BJ (cell line): ENCODE data around the gene RBMS3. TPM values are rescaled to one million over a fixed set of nuclear protein-coding genes. Genes with fewer than 3 reads are reported as not detected.

ENCODE experiments used
- CTCF ChIA-PET: fragments of 350-600 bp; formaldehyde crosslinking; extraction: SDS; loops from one replicate; lab custom pipeline; 2021; ENCODE audit warnings: antibody characterized with exemption, inconsistent platforms; lab: Yijun Ruan, JAX
- POLR2A ChIA-PET: fragments of 300-600 bp; sonication (Branson Sonifier 250); formaldehyde crosslinking; extraction: SDS; loops from one replicate; lab custom pipeline; 2021; ENCODE audit warnings: antibody characterized with exemption; lab: Charles Lee
- DNase-seq: peaks from one replicate; pipeline ENCODE4 v3.0.0-alpha.2; 2011; ENCODE audit warnings: low read depth
- H3K27me3 ChIP-seq: 2 replicates; pipeline ENCODE4 v1.6.0; 2011; ENCODE audit warnings: low read length; ENCODE audit not compliant: control insufficient read depth, insufficient read depth
- H3K36me3 ChIP-seq: 2 replicates; pipeline ENCODE4 v1.5.1; 2011; ENCODE audit warnings: low read length; ENCODE audit not compliant: control insufficient read depth, insufficient read depth
- H3K4me3 ChIP-seq: 2 replicates; pipeline ENCODE4 v1.5.1; 2011; ENCODE audit warnings: low read depth, mild to moderate bottlenecking, control low read depth, low read length
- polyA plus RNA-seq: library from polyadenylated mRNA; depleted of rRNA; stranded (reverse); fragments of >200 nt; gene quantifications from 2 replicates; pipeline ENCODE4 v1.2.3, GENCODE V29; 2011
- TF ChIP-seq, protein P1 (sequence below): IDR thresholded peaks from 2 replicates; pipeline ENCODE4 v1.5.1; 2011; ENCODE audit warnings: low read depth, mild to moderate bottlenecking, control low read depth, inconsistent platforms, low read length, moderate library complexity; ENCODE audit not compliant: insufficient read depth

RBMS3 gene
- polyA plus RNA-seq, 1 experiment: 14.5 TPM

DNA sequence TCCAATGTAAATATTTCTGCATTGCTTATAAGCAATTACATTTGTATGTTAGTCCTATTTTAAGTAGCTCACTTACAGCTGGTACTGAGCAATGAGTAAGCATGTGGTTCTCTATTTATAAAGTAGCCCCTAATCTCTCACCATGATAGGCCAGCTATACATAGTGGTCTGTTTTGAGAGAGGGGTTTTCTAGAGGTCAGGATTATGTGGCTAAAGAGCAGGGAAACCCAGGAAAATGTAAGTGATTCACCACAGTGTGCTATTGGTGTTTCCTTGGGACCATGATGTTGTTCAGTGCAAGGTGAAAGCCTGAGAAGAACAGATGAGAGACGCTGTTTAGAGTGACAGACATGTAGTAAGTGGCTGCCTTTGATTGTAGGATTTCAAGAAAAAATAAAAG, 26.4 kb downstream of the RBMS3 start:
- TF ChIP-seq, protein P1, sequence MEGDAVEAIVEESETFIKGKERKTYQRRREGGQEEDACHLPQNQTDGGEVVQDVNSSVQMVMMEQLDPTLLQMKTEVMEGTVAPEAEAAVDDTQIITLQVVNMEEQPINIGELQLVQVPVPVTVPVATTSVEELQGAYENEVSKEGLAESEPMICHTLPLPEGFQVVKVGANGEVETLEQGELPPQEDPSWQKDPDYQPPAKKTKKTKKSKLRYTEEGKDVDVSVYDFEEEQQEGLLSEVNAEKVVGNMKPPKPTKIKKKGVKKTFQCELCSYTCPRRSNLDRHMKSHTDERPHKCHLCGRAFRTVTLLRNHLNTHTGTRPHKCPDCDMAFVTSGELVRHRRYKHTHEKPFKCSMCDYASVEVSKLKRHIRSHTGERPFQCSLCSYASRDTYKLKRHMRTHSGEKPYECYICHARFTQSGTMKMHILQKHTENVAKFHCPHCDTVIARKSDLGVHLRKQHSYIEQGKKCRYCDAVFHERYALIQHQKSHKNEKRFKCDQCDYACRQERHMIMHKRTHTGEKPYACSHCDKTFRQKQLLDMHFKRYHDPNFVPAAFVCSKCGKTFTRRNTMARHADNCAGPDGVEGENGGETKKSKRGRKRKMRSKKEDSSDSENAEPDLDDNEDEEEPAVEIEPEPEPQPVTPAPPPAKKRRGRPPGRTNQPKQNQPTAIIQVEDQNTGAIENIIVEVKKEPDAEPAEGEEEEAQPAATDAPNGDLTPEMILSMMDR: no peak
- ChIA-PET CTCF (interaction anchor here (0.9 kb wide), 1 partner anchor 20 kb away, joined by 3 read pairs; no protein-coding TSS in a partner anchor), POLR2A (no interaction called here)
- DNase-seq: no peak
- no peak overlapping the region for H3K4me3 ChIP-seq
- no peaks in the 10 kb centered on the region for H3K27me3 ChIP-seq
- H3K36me3 ChIP-seq: no peaks in the 10 kb centered on the region

DNA sequence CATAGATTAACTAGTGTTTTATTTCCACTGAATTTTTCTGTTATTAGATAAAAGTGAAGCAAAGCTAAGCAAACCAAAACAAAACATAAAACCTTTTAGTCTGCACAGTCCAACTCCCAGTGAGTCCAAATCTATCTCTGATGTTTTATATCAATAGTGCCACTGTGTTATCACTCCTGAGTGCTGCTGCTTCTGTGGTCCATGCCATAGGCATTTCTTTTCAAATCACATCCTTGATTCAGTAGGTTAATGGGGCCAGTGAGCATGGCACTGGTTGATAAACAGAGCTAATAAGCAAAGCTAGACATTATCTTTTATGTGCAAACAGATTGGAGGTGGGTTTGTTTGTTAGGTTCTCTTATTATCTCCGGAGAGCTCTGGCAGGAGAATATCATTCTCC, 30.0 kb downstream of the RBMS3 start:
- TF ChIP-seq, protein P1: no peak
- Histone ChIP-seq H3K4me3 (no peak overlapping the region), H3K36me3 (no peaks in the 10 kb centered on the region), H3K27me3 (no peaks in the 10 kb centered on the region)
- DNase-seq: no peak
- ChIA-PET CTCF (interaction anchor here (0.7 kb wide), 1 partner anchor 1652 kb away, joined by 3 read pairs; no protein-coding TSS in a partner anchor), POLR2A (no interaction called here)

DNA sequence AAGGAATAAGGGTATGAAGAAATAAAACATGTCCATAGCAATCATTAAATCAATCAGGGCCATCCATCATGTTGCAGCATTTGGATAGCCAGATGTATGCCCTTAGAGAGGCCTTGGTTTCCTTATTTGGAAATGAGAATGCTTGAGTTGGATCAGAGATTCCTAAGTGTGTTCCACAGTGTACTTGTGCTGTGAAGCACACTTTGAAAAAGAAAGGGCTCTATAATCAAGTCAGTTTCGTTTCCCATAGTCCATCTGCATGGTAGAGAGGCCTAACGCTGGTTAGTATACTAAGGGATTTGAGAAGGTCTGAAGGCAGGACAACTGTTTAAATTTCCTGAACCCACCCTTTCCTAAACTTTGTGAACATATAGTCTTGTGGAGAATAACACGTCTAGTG, 30.9 kb downstream of the RBMS3 start:
- CTCF ChIA-PET: no interaction called here
- no peaks in the 10 kb centered on the region for H3K36me3 ChIP-seq
- TF ChIP-seq, protein P1: no peak
- POLR2A ChIA-PET: no interaction called here
- H3K27me3 ChIP-seq: no peaks in the 10 kb centered on the region
- H3K4me3 ChIP-seq: no peak overlapping the region
- no peak for DNase-seq

DNA sequence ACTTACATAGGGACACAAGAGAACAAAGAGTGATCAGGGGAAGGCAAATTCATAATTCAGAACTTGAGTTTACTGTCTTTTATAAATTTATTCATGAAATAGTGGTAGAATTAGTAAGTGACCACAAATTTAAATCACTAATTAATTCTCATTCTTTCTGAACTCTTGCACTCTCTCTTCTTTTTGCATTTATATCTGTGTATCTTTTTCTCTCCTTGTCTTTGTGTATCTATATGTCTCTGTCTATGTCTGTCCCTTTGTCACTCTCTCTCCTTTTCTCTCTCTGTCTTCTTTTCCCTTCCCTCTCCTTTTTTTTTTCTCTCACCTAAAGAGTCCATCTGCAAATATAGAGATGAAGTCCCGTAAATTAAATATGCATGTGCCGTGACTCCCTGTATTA, 31.5 kb downstream of the RBMS3 start:
- no peak overlapping the region for H3K4me3 ChIP-seq
- DNase-seq: no peak
- no peaks in the 10 kb centered on the region for H3K27me3 ChIP-seq
- ChIA-PET CTCF (no interaction called here), POLR2A (no interaction called here)
- H3K36me3 ChIP-seq: no peaks in the 10 kb centered on the region
- TF ChIP-seq, protein P1: no peak

DNA sequence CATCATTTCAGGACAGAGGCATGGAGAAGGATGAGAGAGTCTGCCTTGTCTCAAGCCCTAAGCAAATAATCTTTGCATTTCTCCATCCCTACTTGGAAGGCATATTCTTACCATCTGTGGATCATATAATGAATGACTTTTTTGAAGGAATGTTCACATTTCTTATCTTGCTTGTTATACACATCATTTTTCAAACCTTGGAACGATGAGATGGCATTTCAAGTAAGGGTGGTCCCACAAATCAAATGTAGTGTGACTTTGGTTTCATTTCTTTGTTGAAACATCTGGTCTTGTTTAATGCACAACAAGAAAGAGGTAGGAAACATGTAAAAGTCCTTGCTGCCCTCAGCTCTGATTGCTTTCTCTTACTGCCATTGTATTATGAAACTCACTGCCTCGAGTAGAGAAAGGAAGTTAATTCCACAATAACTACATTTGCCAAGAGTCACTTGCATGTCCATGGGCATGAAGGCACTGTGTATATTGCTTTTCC, 32.1 kb downstream of the RBMS3 start:
- Histone ChIP-seq H3K36me3 (no peaks in the 10 kb centered on the region), H3K27me3 (no peaks in the 10 kb centered on the region), H3K4me3 (no peak overlapping the region)
- DNase-seq: no peak
- TF ChIP-seq, protein P1: no peak
- POLR2A ChIA-PET: no interaction called here
- CTCF ChIA-PET: no interaction called here
